ENCODE results near the gene SERPINF2. TPM values are rescaled to one million over a fixed set of nuclear protein-coding genes. Genes with fewer than 3 reads are reported as not detected.

SERPINF2 gene
- total RNA-seq, 4 donors from 2014 or later = 0.85 to 6.4 (median 4.3) TPM

DNA sequence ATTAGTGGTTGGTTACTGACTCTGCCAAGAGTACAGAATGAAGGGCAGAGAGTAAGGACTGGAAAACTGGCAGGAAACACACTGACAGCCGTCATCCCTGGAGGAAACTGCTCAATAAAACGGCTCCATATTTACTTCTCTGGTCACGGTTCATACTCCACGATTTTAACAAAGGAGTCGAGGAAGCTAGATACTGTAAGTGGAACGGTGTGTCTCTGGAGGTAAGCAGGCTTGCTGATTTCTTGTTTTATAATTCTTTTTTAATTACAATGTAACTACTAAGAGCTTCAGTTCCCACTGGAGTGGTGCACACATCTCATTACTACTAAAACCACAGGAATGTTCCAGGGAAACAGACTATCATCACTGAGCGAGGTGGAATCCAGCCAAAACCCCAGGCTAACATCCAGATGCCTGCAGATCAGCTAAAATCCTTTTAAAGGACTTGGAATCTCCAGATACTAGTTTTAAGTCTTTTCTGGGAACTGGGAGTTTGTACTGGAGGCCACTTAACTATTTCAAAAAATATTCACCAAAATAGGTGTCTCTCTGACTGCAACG is 37.0 kb downstream of the SERPINF2 start:
- peaks cover 41 to 60% of the 10 kb centered on the region in 2 donors for H3K4me1 ChIP-seq
- in situ Hi-C loops (cut with MboI; ENCODE audit: low sequenced_read_pairs in 4 of 4) (loop anchor here (5.0 to 25.0 kb wide), 5 partner anchors 55 to 117 kb away; partner anchors contain the start of gene WDR81 (in 3 of the 4)), intact Hi-C loops (cut with DNase I; ENCODE audit: low total_unique reads) (loop anchor here (5.0 to 10.0 kb wide), 2 partner anchors 88 to 205 kb away; no protein-coding TSS in a partner anchor)
- ATAC-seq (peak in 1 of 2 donors; percentile 16), DNase-seq (peak; percentile 64 to 78)
- peak overlapping the region; percentile 97 to 100 (median 98) for H3K27ac ChIP-seq
- TF ChIP-seq, protein P1, sequence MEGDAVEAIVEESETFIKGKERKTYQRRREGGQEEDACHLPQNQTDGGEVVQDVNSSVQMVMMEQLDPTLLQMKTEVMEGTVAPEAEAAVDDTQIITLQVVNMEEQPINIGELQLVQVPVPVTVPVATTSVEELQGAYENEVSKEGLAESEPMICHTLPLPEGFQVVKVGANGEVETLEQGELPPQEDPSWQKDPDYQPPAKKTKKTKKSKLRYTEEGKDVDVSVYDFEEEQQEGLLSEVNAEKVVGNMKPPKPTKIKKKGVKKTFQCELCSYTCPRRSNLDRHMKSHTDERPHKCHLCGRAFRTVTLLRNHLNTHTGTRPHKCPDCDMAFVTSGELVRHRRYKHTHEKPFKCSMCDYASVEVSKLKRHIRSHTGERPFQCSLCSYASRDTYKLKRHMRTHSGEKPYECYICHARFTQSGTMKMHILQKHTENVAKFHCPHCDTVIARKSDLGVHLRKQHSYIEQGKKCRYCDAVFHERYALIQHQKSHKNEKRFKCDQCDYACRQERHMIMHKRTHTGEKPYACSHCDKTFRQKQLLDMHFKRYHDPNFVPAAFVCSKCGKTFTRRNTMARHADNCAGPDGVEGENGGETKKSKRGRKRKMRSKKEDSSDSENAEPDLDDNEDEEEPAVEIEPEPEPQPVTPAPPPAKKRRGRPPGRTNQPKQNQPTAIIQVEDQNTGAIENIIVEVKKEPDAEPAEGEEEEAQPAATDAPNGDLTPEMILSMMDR (IDR thresholded peaks at IDR 0.05 in 4 of 5, conservative IDR thresholded peaks at IDR 0.05 in 1 of 5) = no peak
- peak in 1 of 2 donors; percentile 16 for TF ChIP-seq POLR2A (IDR thresholded peaks at IDR 0.05)
- H3K4me3 ChIP-seq = peak overlapping the region in 1 of 4 donors; percentile 5
- no peaks in the 10 kb centered on the region for H3K27me3 ChIP-seq
- H3K36me3 ChIP-seq = peaks cover 0 to 39% of the 10 kb centered on the region in 2 donors
- no peaks in the 10 kb centered on the region for H3K9me3 ChIP-seq

DNA sequence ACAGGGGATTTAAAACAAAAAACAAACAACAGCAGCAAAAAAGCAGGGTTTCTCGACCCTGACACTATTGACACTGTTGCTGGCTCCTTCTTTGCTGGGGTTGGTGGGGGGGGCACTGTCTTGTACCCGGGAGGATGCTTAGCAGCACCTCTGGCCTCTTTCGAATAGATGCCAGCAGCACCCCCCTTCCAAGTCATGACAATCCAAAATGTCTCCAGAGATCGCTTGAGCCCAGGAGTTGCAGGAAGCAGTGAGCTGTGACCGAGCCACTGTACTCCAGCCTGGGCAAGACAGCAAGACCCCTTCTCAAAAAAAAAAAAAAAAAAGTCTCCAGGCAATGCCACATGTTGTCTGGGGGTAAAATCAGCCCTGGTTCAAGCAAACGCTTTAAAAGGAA is 39.5 kb downstream of the SERPINF2 start:
- ATAC-seq (no peak), DNase-seq (no peak)
- H3K27ac ChIP-seq = peak overlapping the region; percentile 97 to 100 (median 98)
- H3K4me3 ChIP-seq = peak overlapping the region; percentile 16 to 43 (median 38)
- H3K27me3 ChIP-seq = no peaks in the 10 kb centered on the region
- in situ Hi-C loops (cut with MboI; ENCODE audit: low sequenced_read_pairs in 4 of 4) (loop anchor here in 3 of 4 donors (5.0 to 25.0 kb wide), 4 partner anchors 60 to 120 kb away; partner anchors contain the start of gene WDR81 (in 2 of the 3)), intact Hi-C loops (cut with DNase I; ENCODE audit: low total_unique reads) (loop anchor here (5.0 to 10.0 kb wide), 2 partner anchors 85 to 207 kb away; no protein-coding TSS in a partner anchor)
- no peaks in the 10 kb centered on the region for H3K9me3 ChIP-seq
- TF ChIP-seq POLR2A (IDR thresholded peaks at IDR 0.05) = no peak
- TF ChIP-seq, protein P1 (IDR thresholded peaks at IDR 0.05 in 4 of 5, conservative IDR thresholded peaks at IDR 0.05 in 1 of 5) = no peak
- H3K4me1 ChIP-seq = peaks cover 58 to 63% of the 10 kb centered on the region in 2 donors
- peaks cover 0 to 23% of the 10 kb centered on the region in 2 donors for H3K36me3 ChIP-seq

DNA sequence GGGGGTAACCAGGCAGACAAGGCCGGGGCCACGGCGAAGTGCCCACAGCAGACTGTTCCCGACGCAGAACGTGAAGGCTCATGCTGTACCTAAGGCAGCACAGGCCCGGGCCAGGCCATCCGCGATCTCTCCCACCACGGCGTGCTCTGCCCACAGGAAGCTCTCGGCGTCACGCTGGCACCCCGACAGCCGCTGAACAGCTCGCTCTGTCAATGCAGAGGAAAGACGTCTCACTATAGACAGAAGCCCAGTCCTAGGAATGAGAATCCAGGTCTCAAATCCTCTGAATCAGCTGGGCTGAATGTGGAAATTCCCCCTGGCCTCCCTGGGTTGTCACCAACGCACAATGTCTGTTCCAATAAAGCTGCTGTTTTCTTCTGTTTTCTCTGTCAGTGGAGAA is 40.6 kb downstream of the SERPINF2 start:
- peaks cover 0 to 12% of the 10 kb centered on the region in 2 donors for H3K36me3 ChIP-seq
- H3K4me1 ChIP-seq = peaks cover 68 to 72% of the 10 kb centered on the region in 2 donors
- H3K9me3 ChIP-seq = no peaks in the 10 kb centered on the region
- TF ChIP-seq, protein P1 (IDR thresholded peaks at IDR 0.05 in 4 of 5, conservative IDR thresholded peaks at IDR 0.05 in 1 of 5) = no peak
- no peak for TF ChIP-seq POLR2A (IDR thresholded peaks at IDR 0.05)
- intact Hi-C loops (cut with DNase I; ENCODE audit: low total_unique reads) = loop anchor here (1.0 to 10.0 kb wide), 5 partner anchors 20 to 208 kb away; no protein-coding TSS in a partner anchor
- in situ Hi-C loops (cut with MboI; ENCODE audit: low sequenced_read_pairs in 4 of 4) = loop anchor here in 3 of 4 donors (5.0 to 25.0 kb wide), 4 partner anchors 61 to 121 kb away; partner anchors contain the start of gene WDR81 (in 2 of the 3)
- H3K27ac ChIP-seq = peak overlapping the region; percentile 97 to 100 (median 98)
- H3K4me3 ChIP-seq = peak overlapping the region; percentile 33 to 43 (median 40)
- ATAC-seq (peak; percentile 4 to 8), DNase-seq (peak in 1 of 2 donors; percentile 74)
- no peaks in the 10 kb centered on the region for H3K27me3 ChIP-seq

DNA sequence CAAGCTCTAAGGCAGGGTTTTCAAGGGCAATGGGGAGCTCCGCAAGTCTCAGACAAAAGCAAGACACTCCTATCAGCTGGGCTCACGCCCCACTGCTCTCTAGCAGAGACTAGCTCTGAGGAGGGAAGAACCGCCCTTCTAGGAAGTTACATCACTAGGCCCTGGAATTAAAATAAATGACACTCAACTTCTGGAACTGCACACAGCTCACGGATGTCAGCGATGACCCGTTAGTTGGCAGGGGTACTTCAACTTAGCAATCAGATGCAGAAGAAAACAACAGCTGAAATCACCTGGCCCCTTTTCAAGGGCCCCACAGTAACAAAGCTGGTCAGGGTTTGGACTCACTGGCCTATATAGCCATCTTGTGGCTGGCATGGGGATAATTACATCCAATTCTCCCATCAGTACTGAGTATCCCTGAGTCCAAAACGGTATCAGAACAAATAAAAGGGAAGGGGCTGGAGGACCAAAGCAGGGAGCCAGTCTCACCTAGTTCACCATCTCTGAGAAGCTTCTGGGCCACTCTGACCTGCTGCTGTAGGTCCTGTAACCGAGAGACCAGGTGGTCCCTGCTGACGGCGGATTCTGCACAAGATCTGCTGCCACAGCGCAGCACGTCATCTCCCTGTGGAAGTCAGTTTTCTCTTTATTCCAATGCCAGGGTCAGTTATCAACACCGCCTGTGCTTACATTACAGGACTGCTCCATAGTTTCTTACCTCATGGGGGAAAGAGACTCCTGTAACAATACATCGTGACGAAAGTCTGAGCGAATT is 41.4 kb downstream of the SERPINF2 start:
- TF ChIP-seq POLR2A (IDR thresholded peaks at IDR 0.05) = peak; percentile 87 to 94
- TF ChIP-seq, protein P1 (IDR thresholded peaks at IDR 0.05 in 4 of 5, conservative IDR thresholded peaks at IDR 0.05 in 1 of 5) = peak; percentile 83 to 96 (median 92)
- Histone ChIP-seq H3K27me3 (no peaks in the 10 kb centered on the region), H3K36me3 (peaks cover 0 to 7% of the 10 kb centered on the region in 2 donors), H3K9me3 (no peaks in the 10 kb centered on the region), H3K4me1 (peaks cover 68 to 76% of the 10 kb centered on the region in 2 donors), H3K27ac (peak overlapping the region; percentile 97 to 100 (median 98)), H3K4me3 (peak overlapping the region; percentile 33 to 43 (median 40))
- in situ Hi-C loops (cut with MboI; ENCODE audit: low sequenced_read_pairs in 4 of 4) = loop anchor here in 3 of 4 donors (5.0 to 25.0 kb wide), 4 partner anchors 62 to 122 kb away; partner anchors contain the start of gene WDR81 (in 2 of the 3)
- intact Hi-C loops (cut with DNase I; ENCODE audit: low total_unique reads) = loop anchor here (1.0 to 10.0 kb wide), 6 partner anchors 21 to 209 kb away; no protein-coding TSS in a partner anchor
- DNase-seq (peak; percentile 98 to 99), ATAC-seq (peak; percentile 80 to 84)
